DND-41 (cell line): Measurements from ENCODE around the gene NUAK2.
"Not testable (repeated sequence)": the region's sequence is repeated elsewhere in the genome, so short reads cannot be mapped to it uniquely, and the experiment has no call there.

ENCODE experiments used
- CTCF ChIP-seq: IDR thresholded peaks from 2 replicates; pipeline ENCODE4 v1.5.1; 2012; ENCODE audit warnings: borderline replicate concordance, low read length, moderate library complexity, mild to moderate bottlenecking; ENCODE audit not compliant: poor library complexity, severe bottlenecking; ENCODE audit errors: extremely low read depth
- EZH2 ChIP-seq: IDR thresholded peaks from 3 replicates; pipeline ENCODE4 v1.6.1; 2012; ENCODE audit warnings: borderline replicate concordance, low read depth, mild to moderate bottlenecking, moderate library complexity, low read length, inconsistent platforms; ENCODE audit not compliant: severe bottlenecking

- not testable (repeated sequence) for TF ChIP-seq CTCF, EZH2
Measured at GRCh38 chr1:205280666-205281395, 40.7 kb downstream of the NUAK2 start.
